GM12878 (cell line): ENCODE data around the gene AJM1. TPM values are rescaled to one million over a fixed set of nuclear protein-coding genes. Genes with fewer than 3 reads are reported as not detected.
"Not testable (repeated sequence)": the region's sequence is repeated elsewhere in the genome, so short reads cannot be mapped to it uniquely, and the experiment has no call there.

ENCODE experiments used
- ATAC-seq: fragments of 200-7000 bp; cut with Tn5 transposase; 3 replicates; pipeline ENCODE4 v1.9.1; 2020; ENCODE audit warnings: mild to moderate bottlenecking, moderate library complexity
- BruUV-seq: library from RNA; stranded (reverse); fragments of 400-500 nt; replicated peaks from 2 replicates; lab custom pipeline; 2021; lab: Mats Ljungman, UMichigan
- CTCF ChIA-PET: fragments of 300-600 bp; sonication (Branson Sonifier 250); formaldehyde crosslinking; extraction: SDS; loops from one replicate; lab custom pipeline; 2021; ENCODE audit warnings: inconsistent platforms; lab: Yijun Ruan, JAX
- POLR2A ChIA-PET: fragments of 350-600 bp; formaldehyde crosslinking; extraction: SDS; loops from one replicate; lab custom pipeline; 2021; ENCODE audit warnings: inconsistent platforms; lab: Charles Lee
- RAD21 ChIA-PET: fragments of 300-600 bp; sonication (Branson Sonifier 250); formaldehyde crosslinking; loops from one replicate; lab custom pipeline; 2023; ENCODE audit warnings: antibody characterized with exemption; ENCODE audit not compliant: unreplicated experiment; lab: Charles Lee
- SMC1A ChIA-PET: fragments of 300-600 bp; sonication (Branson Sonifier 250); formaldehyde crosslinking; loops from one replicate; lab custom pipeline; 2023; ENCODE audit not compliant: unreplicated experiment, uncharacterized antibody; lab: Charles Lee
- DNase-seq: peaks from one replicate; pipeline ENCODE4 v3.0.0-alpha.2; 2011; ENCODE audit warnings: low read depth, low spot score
- FAIRE-seq: peaks from 3 replicates; lab custom pipeline; 2011; peaks lifted over from hg19 to GRCh38; lab: Jason Lieb, UNC
- H2AFZ ChIP-seq: 2 replicates; pipeline ENCODE4 v1.6.0; 2011; ENCODE audit warnings: low read depth, low read length, control low read depth; ENCODE audit not compliant: control insufficient read depth
- H3K27ac ChIP-seq: 2 replicates; pipeline ENCODE4 v1.5.1; 2011; ENCODE audit warnings: control low read depth; ENCODE audit not compliant: control insufficient read depth, insufficient read depth
- H3K27me3 ChIP-seq, 2 experiments: replicated peaks in 1 of 2; 2 replicates each; pipeline versions ENCODE4 v1.6.0 to v1.6.1; 2011; ENCODE audit warnings: low read length in 1 of 2; ENCODE audit not compliant: control insufficient read depth in 2 of 2, insufficient read depth in 2 of 2
- H3K36me3 ChIP-seq, 2 experiments: 2 replicates each; pipeline ENCODE4 v1.5.1; 2011; ENCODE audit warnings: low read length in 1 of 2; ENCODE audit not compliant: control insufficient read depth in 2 of 2, insufficient read depth in 2 of 2
- H3K4me1 ChIP-seq: 2 replicates; pipeline ENCODE4 v1.6.1; 2011; ENCODE audit warnings: mild to moderate bottlenecking, low read length, moderate library complexity, mixed read lengths; ENCODE audit not compliant: control insufficient read depth, insufficient read depth
- H3K4me2 ChIP-seq: 2 replicates; pipeline ENCODE4 v1.6.0; 2011; ENCODE audit warnings: control low read depth; ENCODE audit not compliant: control insufficient read depth, insufficient read depth
- H3K4me3 ChIP-seq: fragments of 200-600 bp; sonication (generic); 2 replicates; pipeline ENCODE4 v1.5.1; 2016
- H3K79me2 ChIP-seq: 2 replicates; pipeline ENCODE4 v1.6.0; 2011; ENCODE audit warnings: low read length; ENCODE audit not compliant: control insufficient read depth, insufficient read depth
- H3K9ac ChIP-seq: 2 replicates; pipeline ENCODE4 v1.8.0; 2011; ENCODE audit warnings: low read length, control low read depth, mixed read lengths; ENCODE audit not compliant: control insufficient read depth, insufficient read depth
- H3K9me3 ChIP-seq: replicated peaks from 3 replicates; pipeline ENCODE4 v1.5.1; 2011; ENCODE audit warnings: mild to moderate bottlenecking, low read length; ENCODE audit not compliant: control insufficient read depth, insufficient read depth
- H4K20me1 ChIP-seq: 2 replicates; pipeline ENCODE4 v1.6.0; 2011; ENCODE audit not compliant: control insufficient read depth, insufficient read depth
- CTCF ChIP-seq, 3 experiments: IDR thresholded peaks in 2 of 3; conservative IDR thresholded peaks in 1 of 3; 2 replicates each; pipeline ENCODE4 v1.5.1; 2011; ENCODE audit warnings: low read depth in 3 of 3, low read length in 3 of 3, mild to moderate bottlenecking in 3 of 3, control low read depth in 2 of 3, moderate library complexity in 2 of 3, inconsistent platforms in 1 of 3, mixed read lengths in 1 of 3; ENCODE audit not compliant: control insufficient read depth in 2 of 3, insufficient read depth in 1 of 3; ENCODE audit errors: extremely low read depth in 1 of 3
- GATAD2B ChIP-seq: fragments of 450-650 bp; conservative IDR thresholded peaks from 2 replicates; pipeline ENCODE4 v1.6.1; 2017; ENCODE audit warnings: low read depth, mild to moderate bottlenecking, moderate library complexity
- MEF2B ChIP-seq: fragments of 450-650 bp; IDR thresholded peaks from 2 replicates; pipeline ENCODE4 v1.6.1; 2018; ENCODE audit warnings: mild to moderate bottlenecking, moderate library complexity; ENCODE audit not compliant: partially characterized antibody, poor library complexity, severe bottlenecking
- NKRF ChIP-seq: fragments of 450-650 bp; conservative IDR thresholded peaks from 2 replicates; pipeline ENCODE4 v1.6.1; 2017; ENCODE audit warnings: mild to moderate bottlenecking, moderate library complexity
- POLR2A ChIP-seq: IDR thresholded peaks from 2 replicates; pipeline ENCODE4 v1.6.1; 2011; ENCODE audit warnings: low read depth, mild to moderate bottlenecking, low read length
- SUZ12 ChIP-seq: fragments of 200-600 bp; sonication (generic); IDR thresholded peaks from one replicate; pipeline ENCODE4 v1.6.1; 2018; ENCODE audit warnings: antibody characterized with exemption, mild to moderate bottlenecking; ENCODE audit not compliant: unreplicated experiment
- WGBS: methylation state at CpG from one replicate; pipeline ENCODE4 v1.1.6; 2016; ENCODE audit warnings: low lambda C conversion rate; ENCODE audit not compliant: insufficient replicate concordance, insufficient coverage; ENCODE audit errors: missing lambda C conversion rate; 5-methylcytosine and 5-hydroxymethylcytosine counted together
- in situ Hi-C: fragments of 300-500 bp; cut with MboI; formaldehyde crosslinking; loops from 9 replicates; pipeline ENCODE4 v1.14.3; 2018; ENCODE audit warnings: mixed read lengths
- intact Hi-C: fragments of 100-400 bp; cut with micrococcal nuclease; formaldehyde crosslinking; loops from one replicate; pipeline ENCODE4 v1.14.2; 2022; ENCODE audit not compliant: unreplicated experiment
- polyA plus RNA-seq, 11 experiments: library from polyadenylated mRNA; depleted of rRNA in 4 of 11; unstranded in 6 of 11; stranded (reverse) in 5 of 11; fragments of >200 nt; fragmentation: Nextera tagmentation in 4 of 11; fragmentation: Illumina TruSeq in 1 of 11; extraction: Ambion mirVana in 4 of 11; extraction: Trizol in 1 of 11; gene quantifications; 1 replicate in 1 of 11; 2 replicates in 10 of 11; pipeline versions ENCODE4 v1.2.1 to v1.2.3, GENCODE V29; 2011 to 2016; ENCODE audit warnings: inconsistent platforms in 2 of 11, missing spikeins in 2 of 11, low read depth in 1 of 11
- total RNA-seq, 4 experiments: library from RNA; depleted of rRNA in 3 of 4; stranded (reverse); fragments of >200 nt in 3 of 4; fragmentation: Illumina TruSeq in 1 of 4; extraction: Trizol in 1 of 4; gene quantifications; 2 replicates each; pipeline versions ENCODE4 v1.2.1 to v1.2.3, GENCODE V29; 2013 to 2021

AJM1 gene
- total and polyA plus RNA-seq, 10 of the 15 experiments (the other 5 are each of a cell fraction or from before 2014, with no cell fraction given) = 0.06 to 2.5 (median 1.0) TPM; not detected in 2

GRCh38 chr9:136843159-136843800 is 1.0 kb downstream of the AJM1 start:
- in situ Hi-C loops, H3K4me3 ChIP-seq, H2AFZ ChIP-seq, FAIRE-seq, H3K36me3 ChIP-seq, H3K9ac ChIP-seq, H3K27ac ChIP-seq, DNase-seq, H3K79me2 ChIP-seq, BruUV-seq, H3K27me3 ChIP-seq, H4K20me1 ChIP-seq, H3K4me1 ChIP-seq, intact Hi-C loops, H3K9me3 ChIP-seq: not testable (repeated sequence)
- RAD21 ChIA-PET = interaction anchor here (0.8 to 4.1 kb wide), 6 partner anchors 38 to 192 kb away, joined by 3 to 16 read pairs (median 4); no protein-coding TSS in a partner anchor
- WGBS = 6% methylated on average over 18 of the region's 21 CpGs
- peak overlapping the region; percentile 64 for H3K4me2 ChIP-seq
- SMC1A ChIA-PET = interaction anchor here (1.4 to 2.4 kb wide), 4 partner anchors 34 to 59 kb away, joined by 3 to 6 read pairs (median 4); no protein-coding TSS in a partner anchor
- peak; percentile 9 for ATAC-seq
- CTCF ChIA-PET = interaction anchor here (0.6 to 4.5 kb wide), 27 partner anchors 10 to 380 kb away, joined by 3 to 46 read pairs (median 5); partner anchors contain the start of genes FBXW5 and TRAF2
- POLR2A ChIA-PET = interaction anchor here (0.8 to 1.4 kb wide), 3 partner anchors 17 to 59 kb away, joined by 3 to 5 read pairs (median 4); partner anchors contain the start of gene TRAF2

GRCh38 chr9:136843801-136844740 is 1.8 kb downstream of the AJM1 start:
- H3K27ac ChIP-seq, H2AFZ ChIP-seq, DNase-seq, H3K36me3 ChIP-seq, H3K27me3 ChIP-seq, in situ Hi-C loops, intact Hi-C loops, BruUV-seq, H3K9ac ChIP-seq, H3K4me1 ChIP-seq, H3K9me3 ChIP-seq, H4K20me1 ChIP-seq, FAIRE-seq, H3K79me2 ChIP-seq, POLR2A ChIA-PET, H3K4me3 ChIP-seq: not testable (repeated sequence)
- H3K4me2 ChIP-seq = peak overlapping the region; percentile 64
- ChIA-PET SMC1A (interaction anchor here (2.2 to 2.4 kb wide), 2 partner anchors 34 to 58 kb away, joined by 5 to 6 read pairs; no protein-coding TSS in a partner anchor), RAD21 (interaction anchor here (1.3 to 4.1 kb wide), 3 partner anchors 55 to 191 kb away, joined by 5 to 16 read pairs (median 14); no protein-coding TSS in a partner anchor), CTCF (interaction anchor here (0.8 to 4.5 kb wide), 8 partner anchors 16 to 191 kb away, joined by 3 to 46 read pairs (median 10); partner anchors contain the start of genes CLIC3, FBXW5 and TRAF2)
- TF ChIP-seq POLR2A (peak; percentile 36; the same call in 1 of the 2 replicates), CTCF (IDR thresholded peaks at IDR 0.05 in 2 of 3, conservative IDR thresholded peaks at IDR 0.05 in 1 of 3; ENCODE audit: control insufficient read depth in 2 of 3, extremely low read depth in 1 of 3, insufficient read depth in 1 of 3, low read depth in 3 of 3, low read length in 3 of 3) (peak; percentile 14 to 48 (median 33); a peak in 5 of 6 replicates), SUZ12 (peak; percentile 55), NKRF (0 out of 2 replicates have a peak, but pooled peaks have one; percentile 33), MEF2B (peak; percentile 32), GATAD2B (0 out of 2 replicates have a peak, but pooled peaks have one; percentile 22)
- peak; percentile 22 for ATAC-seq
- 20% methylated on average over 64 of the region's 99 CpGs for WGBS
